K562 (cell line): ENCODE measurements around the gene PAQR4. TPM values are rescaled to one million over a fixed set of nuclear protein-coding genes. Genes with fewer than 3 reads are reported as not detected.
A peak's percentile ranks its signal among the peaks of the same experiment; 100 is the strongest.

Experiments used
- ARID4B ChIP-seq: sonication (generic); formaldehyde crosslinking; IDR thresholded peaks from 2 replicates; pipeline ENCODE4 v1.8.0; 2022; ENCODE audit warnings: mild to moderate bottlenecking, missing genetic modification reagents
- CC2D1A ChIP-seq: fragments of 450-650 bp; IDR thresholded peaks from 2 replicates; pipeline ENCODE4 v1.6.1; 2017; ENCODE audit warnings: mild to moderate bottlenecking
- CEBPB ChIP-seq: fragments of 450-650 bp; IDR thresholded peaks from 2 replicates; pipeline ENCODE4 v1.6.1; 2016; ENCODE audit warnings: missing genetic modification characterization, missing compliant biosample characterization
- CHD4 ChIP-seq: fragments of 200-600 bp; sonication (generic); IDR thresholded peaks from 3 replicates; pipeline ENCODE4 v1.6.1; 2012; ENCODE audit warnings: low read depth, mild to moderate bottlenecking, mixed read lengths, low read length, inconsistent platforms; ENCODE audit not compliant: insufficient read depth, insufficient replicate concordance, poor library complexity, severe bottlenecking
- CSDE1 ChIP-seq, 2 experiments: fragments of 450-650 bp; IDR thresholded peaks; 2 replicates each; pipeline ENCODE4 v1.6.1; 2016; ENCODE audit warnings: mild to moderate bottlenecking in 1 of 2
- EHMT2 ChIP-seq: fragments of 450-650 bp; IDR thresholded peaks from 2 replicates; pipeline ENCODE4 v1.6.1; 2018; ENCODE audit warnings: antibody characterized with exemption
- HDAC2 ChIP-seq: fragments of 450-650 bp; IDR thresholded peaks from 2 replicates; pipeline ENCODE4 v1.6.1; 2016; ENCODE audit warnings: mild to moderate bottlenecking
- HINFP ChIP-seq: fragments of 450-650 bp; conservative IDR thresholded peaks from 2 replicates; pipeline ENCODE4 v1.6.1; 2016; ENCODE audit warnings: missing genetic modification characterization, low read depth, mild to moderate bottlenecking, control low read depth, missing compliant biosample characterization
- HLTF ChIP-seq: fragments of 450-650 bp; IDR thresholded peaks from 2 replicates; pipeline ENCODE4 v1.6.1; 2016
- IFI16 ChIP-seq: fragments of 250-450 bp; sonication (Bioruptor Pico); IDR thresholded peaks from 2 replicates; pipeline ENCODE4 v2.1.2; 2022; ENCODE audit warnings: mild to moderate bottlenecking, inconsistent platforms
- IRF2 ChIP-seq: sonication (generic); formaldehyde crosslinking; IDR thresholded peaks from 2 replicates; pipeline ENCODE4 v1.8.1; 2022; ENCODE audit warnings: mild to moderate bottlenecking, missing genetic modification reagents
- KAT2B ChIP-seq: IDR thresholded peaks from one replicate; pipeline ENCODE4 v1.6.1; 2012; ENCODE audit warnings: low read depth, mild to moderate bottlenecking, control low read depth, inconsistent platforms, low read length, moderate library complexity
- MIER1 ChIP-seq: fragments of 450-650 bp; IDR thresholded peaks from 2 replicates; pipeline ENCODE4 v1.6.1; 2016; ENCODE audit warnings: antibody characterized with exemption, mild to moderate bottlenecking, low read depth
- NCOR1 ChIP-seq: fragments of 450-650 bp; IDR thresholded peaks from 2 replicates; pipeline ENCODE4 v1.6.1; 2016; ENCODE audit warnings: mild to moderate bottlenecking, moderate library complexity
- NELFE ChIP-seq: IDR thresholded peaks from 2 replicates; pipeline ENCODE4 v1.6.1; 2011; ENCODE audit warnings: mild to moderate bottlenecking; ENCODE audit not compliant: insufficient read depth, insufficient read length
- YBX1 ChIP-seq: fragments of 450-650 bp; IDR thresholded peaks from 2 replicates; pipeline ENCODE4 v1.7.1; 2016; ENCODE audit warnings: mild to moderate bottlenecking
- ZNF124 ChIP-seq: sonication (generic); formaldehyde crosslinking; IDR thresholded peaks from 2 replicates; pipeline ENCODE4 v1.8.1; 2022; ENCODE audit warnings: missing genetic modification reagents
- ZNF253 ChIP-seq: fragments of 250-450 bp; sonication (Bioruptor Pico); conservative IDR thresholded peaks from 2 replicates; pipeline ENCODE4 v1.6.1; 2021; ENCODE audit warnings: mild to moderate bottlenecking
- ZNF592 ChIP-seq: fragments of 450-650 bp; IDR thresholded peaks from 2 replicates; pipeline ENCODE4 v1.6.1; 2017; ENCODE audit warnings: antibody characterized with exemption, mild to moderate bottlenecking
- polyA plus RNA-seq, 8 experiments: library from polyadenylated mRNA; depleted of rRNA in 4 of 8; stranded (reverse) in 5 of 8; unstranded in 3 of 8; fragments of >200 nt; fragmentation: Nextera tagmentation in 2 of 8; fragmentation: Illumina TruSeq in 1 of 8; extraction: Ambion mirVana in 2 of 8; extraction: Trizol in 1 of 8; gene quantifications; 2 replicates each; pipeline versions ENCODE4 v1.2.1 to v1.2.3, GENCODE V29; 2011 to 2014; ENCODE audit warnings: inconsistent platforms in 1 of 8, missing spikeins in 1 of 8
- total RNA-seq, 7 experiments: library from RNA; depleted of rRNA in 6 of 7; stranded (reverse); fragments of >200 nt in 6 of 7; fragmentation: Illumina TruSeq in 2 of 7; extraction: Trizol in 2 of 7; gene quantifications; 2 replicates each; pipeline versions ENCODE4 v1.2.1 to v1.2.3, GENCODE V29; 2011 to 2021; ENCODE audit warnings: low replicate concordance in 1 of 7

PAQR4 gene
- total and polyA plus RNA-seq, 9 of the 15 experiments (the other 6 are each of a cell fraction or from before 2014, with no cell fraction given): 0.62 to 40.4 (median 19.5) TPM

- TF ChIP-seq NELFE (no peak), CHD4 (peak; percentile 84), KAT2B (no peak), HDAC2 (no peak), CC2D1A (no peak), ZNF592 (peak; percentile 81), EHMT2 (no peak), YBX1 (no peak), ZNF124 (no peak), HLTF (no peak), NCOR1 (no peak), IRF2 (CRISPR knock-in tag) (no peak), IFI16 (no peak), ZNF253 (CRISPR knock-in tag) (no peak), CEBPB (tag) (no peak), ARID4B (peak; percentile 23; the same call in 1 of the 2 replicates), MIER1 (no peak), CSDE1 (IDR thresholded peaks at IDR 0.05) (no peak), HINFP (tag) (no peak)
Measured at GRCh38 chr16:3007059-3007956, 38.2 kb downstream of the PAQR4 start (continued).
